ENCODE measurements around the gene WNT5B.

GRCh38 chr12:1634590-1635191 lies 5.7 kb downstream of the WNT5B start:
- TF ChIP-seq TAF1 (conservative IDR thresholded peaks at IDR 0.05) (no peak), REST (IDR thresholded peaks at IDR 0.05) (no peak), YY1 (IDR thresholded peaks at IDR 0.05) (no peak), FOXA1 (IDR thresholded peaks at IDR 0.05) (no peak)
- TF ChIP-seq, protein P1, sequence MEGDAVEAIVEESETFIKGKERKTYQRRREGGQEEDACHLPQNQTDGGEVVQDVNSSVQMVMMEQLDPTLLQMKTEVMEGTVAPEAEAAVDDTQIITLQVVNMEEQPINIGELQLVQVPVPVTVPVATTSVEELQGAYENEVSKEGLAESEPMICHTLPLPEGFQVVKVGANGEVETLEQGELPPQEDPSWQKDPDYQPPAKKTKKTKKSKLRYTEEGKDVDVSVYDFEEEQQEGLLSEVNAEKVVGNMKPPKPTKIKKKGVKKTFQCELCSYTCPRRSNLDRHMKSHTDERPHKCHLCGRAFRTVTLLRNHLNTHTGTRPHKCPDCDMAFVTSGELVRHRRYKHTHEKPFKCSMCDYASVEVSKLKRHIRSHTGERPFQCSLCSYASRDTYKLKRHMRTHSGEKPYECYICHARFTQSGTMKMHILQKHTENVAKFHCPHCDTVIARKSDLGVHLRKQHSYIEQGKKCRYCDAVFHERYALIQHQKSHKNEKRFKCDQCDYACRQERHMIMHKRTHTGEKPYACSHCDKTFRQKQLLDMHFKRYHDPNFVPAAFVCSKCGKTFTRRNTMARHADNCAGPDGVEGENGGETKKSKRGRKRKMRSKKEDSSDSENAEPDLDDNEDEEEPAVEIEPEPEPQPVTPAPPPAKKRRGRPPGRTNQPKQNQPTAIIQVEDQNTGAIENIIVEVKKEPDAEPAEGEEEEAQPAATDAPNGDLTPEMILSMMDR (IDR thresholded peaks at IDR 0.05; ENCODE audit: low read depth, low read length, missing input control), result peak; percentile 59
- TF ChIP-seq, protein P2, sequence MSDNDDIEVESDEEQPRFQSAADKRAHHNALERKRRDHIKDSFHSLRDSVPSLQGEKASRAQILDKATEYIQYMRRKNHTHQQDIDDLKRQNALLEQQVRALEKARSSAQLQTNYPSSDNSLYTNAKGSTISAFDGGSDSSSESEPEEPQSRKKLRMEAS (IDR thresholded peaks at IDR 0.05), result no peak
